Hippocampal formation (tissue), 2 donors: ENCODE data around the gene DMBX1.

ENCODE experiments used
- DNase-seq, 2 donors: peaks; one replicate each; lab custom pipeline; 2025; lab: John Stamatoyannopoulos, UW

Gene DMBX1

GRCh38 chr1:46459315-46459714 is 30.3 kb upstream of the DMBX1 start:
- DNase-seq: no peak

- DNase-seq: no peak
Observed at GRCh38 chr1:46461017-46461808, 28.4 kb upstream of the DMBX1 start.

GRCh38 chr1:46461809-46462448 is 27.7 kb upstream of the DMBX1 start:
- no peak for DNase-seq

- no peak for DNase-seq
Observed at GRCh38 chr1:46464013-46464548, 25.6 kb upstream of the DMBX1 start.

GRCh38 chr1:46464915-46465314 is 24.7 kb upstream of the DMBX1 start:
- no peak for DNase-seq

GRCh38 chr1:46465981-46466476 is 23.6 kb upstream of the DMBX1 start:
- DNase-seq: no peak

GRCh38 chr1:46466477-46467182 is 23.0 kb upstream of the DMBX1 start:
- peak in 1 of 2 donors; percentile 30 for DNase-seq

GRCh38 chr1:46467183-46467504 is 22.5 kb upstream of the DMBX1 start:
- no peak for DNase-seq

- DNase-seq: no peak
Observed at GRCh38 chr1:46469881-46470280, 19.8 kb upstream of the DMBX1 start.

GRCh38 chr1:46471848-46472492 is 17.7 kb upstream of the DMBX1 start:
- no peak for DNase-seq

GRCh38 chr1:46472498-46473181 is 17.0 kb upstream of the DMBX1 start:
- no peak for DNase-seq

- DNase-seq: no peak
Observed at GRCh38 chr1:46473991-46474390, 15.6 kb upstream of the DMBX1 start.

GRCh38 chr1:46474570-46474969 is 15.1 kb upstream of the DMBX1 start:
- DNase-seq: no peak

- DNase-seq: no peak
Observed at GRCh38 chr1:46476673-46477072, 13.0 kb upstream of the DMBX1 start.

- DNase-seq: peak; percentile 9 to 38
Observed at GRCh38 chr1:46477153-46477929, 12.3 kb upstream of the DMBX1 start.

- no peak for DNase-seq
Observed at GRCh38 chr1:46478721-46479485, 10.7 kb upstream of the DMBX1 start.

GRCh38 chr1:46479744-46480350 is 9.8 kb upstream of the DMBX1 start:
- DNase-seq: no peak

GRCh38 chr1:46480959-46481646 is 8.5 kb upstream of the DMBX1 start:
- no peak for DNase-seq

- no peak for DNase-seq
Observed at GRCh38 chr1:46481961-46482360, 7.7 kb upstream of the DMBX1 start.
